HL-60 (cell line): ENCODE data around the gene KAZN.

ENCODE experiments used
- CTCF ChIP-seq: IDR thresholded peaks from one replicate; pipeline ENCODE4 v1.5.1; 2011; ENCODE audit warnings: low read length, control low read depth, inconsistent platforms; ENCODE audit not compliant: insufficient read depth
- POLR2AphosphoS5 ChIP-seq: IDR thresholded peaks from 2 replicates; pipeline ENCODE4 v1.6.1; 2012; ENCODE audit warnings: low read depth
- REST ChIP-seq: IDR thresholded peaks from 2 replicates; pipeline ENCODE4 v1.6.1; 2012; ENCODE audit warnings: low read depth; ENCODE audit not compliant: insufficient replicate concordance
- SPI1 ChIP-seq: IDR thresholded peaks from 2 replicates; pipeline ENCODE4 v1.6.1; 2012; ENCODE audit warnings: low read depth, mild to moderate bottlenecking, borderline replicate concordance

GRCh38 chr1:14897080-14897449, 298.6 kb downstream of the KAZN start:
- TF ChIP-seq CTCF (no peak), SPI1 (no peak), POLR2AphosphoS5 (no peak), REST (no peak)
